Astrocyte of the cerebellum (primary cell): ENCODE data around the gene RSPO4.

Experiments used
- DNase-seq: peaks from one replicate; pipeline ENCODE4 v3.0.0-alpha.2; 2011; ENCODE audit warnings: low read depth
- H3K4me3 ChIP-seq: 2 replicates; pipeline ENCODE4 v1.5.1; 2011; ENCODE audit warnings: mild to moderate bottlenecking, low read depth, low read length, moderate library complexity
- in situ Hi-C: cut with HindIII; loops from 2 replicates; pipeline ENCODE4 v1.10.0; 2017; ENCODE audit warnings: low sequenced_read_pairs
- TF ChIP-seq, protein P1 (sequence below): IDR thresholded peaks from 2 replicates; pipeline ENCODE4 v1.5.1; 2012; ENCODE audit warnings: low read length, low read depth, moderate library complexity, mild to moderate bottlenecking; ENCODE audit errors: missing control alignments

Gene RSPO4

DNA sequence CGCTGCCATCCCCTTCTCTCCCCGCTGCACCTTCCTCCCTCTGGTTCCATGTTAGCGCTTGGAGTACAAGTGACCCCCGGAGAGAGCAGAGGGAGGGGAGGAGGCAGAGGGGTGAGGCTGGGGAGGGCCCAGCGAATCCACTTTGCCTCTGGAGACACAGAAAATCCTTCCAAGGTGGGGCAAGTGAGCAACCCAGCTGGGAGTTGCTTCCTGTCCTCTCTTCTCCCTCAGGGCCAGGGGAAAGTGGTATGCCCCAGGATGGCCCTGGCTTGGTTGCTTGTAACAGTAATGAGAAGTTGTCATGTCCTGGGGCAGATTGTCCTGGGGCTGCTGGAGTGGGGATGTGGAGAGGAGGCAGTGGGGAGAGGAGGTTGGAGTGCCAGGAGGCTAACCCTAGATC lies 85.3 kb downstream of the RSPO4 start:
- TF ChIP-seq, protein P1, sequence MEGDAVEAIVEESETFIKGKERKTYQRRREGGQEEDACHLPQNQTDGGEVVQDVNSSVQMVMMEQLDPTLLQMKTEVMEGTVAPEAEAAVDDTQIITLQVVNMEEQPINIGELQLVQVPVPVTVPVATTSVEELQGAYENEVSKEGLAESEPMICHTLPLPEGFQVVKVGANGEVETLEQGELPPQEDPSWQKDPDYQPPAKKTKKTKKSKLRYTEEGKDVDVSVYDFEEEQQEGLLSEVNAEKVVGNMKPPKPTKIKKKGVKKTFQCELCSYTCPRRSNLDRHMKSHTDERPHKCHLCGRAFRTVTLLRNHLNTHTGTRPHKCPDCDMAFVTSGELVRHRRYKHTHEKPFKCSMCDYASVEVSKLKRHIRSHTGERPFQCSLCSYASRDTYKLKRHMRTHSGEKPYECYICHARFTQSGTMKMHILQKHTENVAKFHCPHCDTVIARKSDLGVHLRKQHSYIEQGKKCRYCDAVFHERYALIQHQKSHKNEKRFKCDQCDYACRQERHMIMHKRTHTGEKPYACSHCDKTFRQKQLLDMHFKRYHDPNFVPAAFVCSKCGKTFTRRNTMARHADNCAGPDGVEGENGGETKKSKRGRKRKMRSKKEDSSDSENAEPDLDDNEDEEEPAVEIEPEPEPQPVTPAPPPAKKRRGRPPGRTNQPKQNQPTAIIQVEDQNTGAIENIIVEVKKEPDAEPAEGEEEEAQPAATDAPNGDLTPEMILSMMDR = no peak
- H3K4me3 ChIP-seq = no peak overlapping the region
- no peak for DNase-seq
- in situ Hi-C loops = no loop called here

DNA sequence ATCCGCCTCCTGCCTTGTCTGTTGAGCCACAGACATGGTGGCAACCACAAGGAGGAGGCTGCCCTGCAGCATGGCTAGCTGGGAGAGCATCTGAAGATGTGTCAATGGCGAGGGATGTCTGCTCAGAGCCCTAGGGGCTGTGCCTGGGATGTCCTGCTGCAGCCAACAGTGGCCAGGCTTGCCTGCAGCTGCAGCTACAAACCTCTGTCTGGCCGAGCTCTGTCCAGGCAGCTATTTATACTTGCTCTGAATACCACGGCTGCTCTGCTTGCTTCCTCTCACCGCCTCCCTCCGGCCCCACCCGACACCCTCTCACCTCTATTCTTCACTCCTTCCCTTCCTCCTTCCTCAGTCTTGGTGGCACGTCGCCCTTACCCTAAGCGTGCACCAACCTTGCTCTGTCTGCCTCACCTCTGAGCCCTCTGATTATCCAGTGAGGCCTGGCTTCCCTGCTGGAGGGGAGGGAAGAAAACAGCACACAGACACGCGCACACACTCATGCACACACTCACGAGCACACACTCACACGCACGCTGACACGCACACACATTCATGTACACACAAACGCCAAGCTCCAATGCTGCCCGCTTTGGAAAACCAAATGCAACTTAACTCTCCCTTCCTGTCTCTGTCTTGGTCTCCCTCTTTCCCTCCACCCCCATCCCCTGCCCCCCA lies 85.8 kb downstream of the RSPO4 start, which contains the start of gene ANGPT4:
Gene ANGPT4 (minus strand): TSS at position 210 of the 675 bp plus-strand sequence. CDS start 120 bp downstream, at position 90.
- no peak within 1 kb of the TSS for H3K4me3 ChIP-seq
- in situ Hi-C loops = no loop called here
- DNase-seq = no peak

DNA sequence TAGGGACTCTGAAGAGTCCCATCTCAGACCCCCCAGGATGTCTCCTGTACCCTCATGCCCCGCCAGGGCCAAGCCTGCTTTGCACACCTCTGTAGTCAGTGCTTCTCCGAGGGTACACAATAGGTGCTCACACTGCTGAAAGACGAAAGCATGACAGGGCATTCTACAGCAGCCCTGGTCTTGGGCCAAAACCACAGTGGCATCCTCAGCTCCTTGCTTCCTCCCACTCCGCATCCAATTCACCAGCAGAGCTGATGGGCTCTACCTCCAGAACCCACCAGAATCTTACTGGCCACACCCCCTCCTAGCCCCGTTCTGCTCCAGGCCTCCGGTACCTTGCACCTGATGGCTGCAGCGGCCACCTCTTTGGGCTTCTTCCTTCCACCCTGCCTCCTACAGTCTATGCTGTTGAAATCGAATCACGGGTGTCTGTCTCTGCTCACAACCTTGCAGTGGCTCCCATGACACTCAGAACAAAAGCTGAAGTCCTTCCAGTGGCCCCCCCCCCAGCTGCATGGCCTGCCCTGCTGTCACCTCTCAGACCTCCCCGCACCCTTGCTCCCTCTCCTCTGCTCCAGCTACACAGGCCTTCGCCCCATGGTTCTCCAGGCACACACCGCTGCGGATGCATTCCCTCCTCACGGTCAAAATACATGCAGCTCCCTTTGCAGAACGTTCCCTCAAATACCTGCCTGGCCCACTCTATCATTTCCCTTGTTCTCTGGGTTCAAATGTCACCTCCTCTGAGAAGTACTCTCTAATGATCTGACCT lies 87.2 kb downstream of the RSPO4 start:
- in situ Hi-C loops = no loop called here
- TF ChIP-seq, protein P1 = no peak
- no peak overlapping the region for H3K4me3 ChIP-seq
- no peak for DNase-seq

More for the DNA sequence above, 85.8 kb downstream of the RSPO4 start, which contains the start of gene ANGPT4:
- TF ChIP-seq, protein P1 = no peak

DNA sequence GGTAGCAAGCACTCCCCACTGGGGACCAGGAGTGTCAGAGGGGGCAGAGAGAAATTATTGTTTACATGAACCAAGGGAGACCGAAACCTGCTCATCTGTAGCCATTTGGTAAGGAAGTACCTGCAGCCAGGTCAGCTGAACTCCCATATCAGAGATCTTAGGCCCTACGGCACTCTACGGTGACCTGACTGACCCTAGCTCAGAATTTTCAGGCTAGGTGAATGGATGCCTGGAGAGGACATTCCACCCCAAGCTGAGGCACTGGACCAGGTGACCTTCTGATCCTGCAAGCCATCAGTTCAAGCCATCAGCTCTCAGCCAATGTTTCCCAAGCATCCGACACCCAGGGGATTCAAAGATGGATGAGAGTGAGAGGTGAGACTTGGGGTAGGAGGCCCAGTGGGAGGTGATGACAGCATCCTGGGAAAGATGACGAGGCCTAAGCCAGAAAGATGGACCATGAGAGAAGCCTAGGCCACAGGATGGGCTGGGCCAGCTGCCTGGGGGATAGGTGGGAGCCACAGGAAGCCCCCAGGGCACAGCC lies 88.7 kb downstream of the RSPO4 start:
- TF ChIP-seq, protein P1 = no peak
- H3K4me3 ChIP-seq = no peak overlapping the region
- DNase-seq = no peak
- in situ Hi-C loops = no loop called here

DNA sequence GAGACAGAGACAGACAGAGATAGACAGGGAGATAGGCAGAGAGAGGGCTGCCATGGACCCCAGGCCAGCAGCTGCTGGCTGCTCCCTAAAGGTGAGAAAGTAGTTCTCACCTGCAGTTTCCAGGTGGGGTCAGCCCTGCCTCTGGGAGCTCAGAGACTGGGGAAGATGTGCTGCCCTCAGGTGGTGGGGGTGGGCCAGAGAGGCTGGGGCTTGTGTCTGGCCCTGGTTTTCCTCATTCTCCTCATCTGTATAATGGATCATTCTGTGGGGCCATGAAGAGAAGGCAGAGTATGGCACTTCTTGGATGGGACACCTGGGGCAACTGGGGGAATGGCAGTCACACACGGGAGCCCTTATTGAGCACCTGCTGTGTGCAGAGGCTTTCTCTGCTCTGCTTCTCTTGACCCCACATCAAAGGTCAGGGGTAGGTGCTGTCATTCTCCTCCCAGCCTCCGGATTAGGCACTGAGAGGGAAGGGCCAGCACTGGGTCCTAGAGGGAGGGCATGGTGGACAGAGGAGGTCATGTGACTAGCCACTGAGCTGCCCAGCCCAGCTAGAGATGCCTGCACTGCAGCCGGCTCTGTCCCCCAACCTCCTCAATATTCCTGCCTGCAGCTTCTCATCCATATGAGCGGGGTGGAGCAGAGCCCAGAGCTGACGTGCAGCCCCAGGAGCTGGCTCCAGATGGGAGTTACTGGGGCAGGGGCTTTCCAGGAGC lies 90.1 kb downstream of the RSPO4 start:
- H3K4me3 ChIP-seq = no peak overlapping the region
- TF ChIP-seq, protein P1 = no peak
- DNase-seq = no peak
- in situ Hi-C loops = no loop called here
